NCI-H2227 (cell line): ENCODE measurements around the gene CCSER1.
"Not testable (repeated sequence)": the region's sequence is repeated elsewhere in the genome, so short reads cannot be mapped to it uniquely, and the experiment has no call there.

ENCODE experiments used
- DNase-seq: peaks from one replicate; lab custom pipeline; 2025; ENCODE audit not compliant: unreplicated experiment; lab: John Stamatoyannopoulos, UW

The CCSER1 gene

DNA sequence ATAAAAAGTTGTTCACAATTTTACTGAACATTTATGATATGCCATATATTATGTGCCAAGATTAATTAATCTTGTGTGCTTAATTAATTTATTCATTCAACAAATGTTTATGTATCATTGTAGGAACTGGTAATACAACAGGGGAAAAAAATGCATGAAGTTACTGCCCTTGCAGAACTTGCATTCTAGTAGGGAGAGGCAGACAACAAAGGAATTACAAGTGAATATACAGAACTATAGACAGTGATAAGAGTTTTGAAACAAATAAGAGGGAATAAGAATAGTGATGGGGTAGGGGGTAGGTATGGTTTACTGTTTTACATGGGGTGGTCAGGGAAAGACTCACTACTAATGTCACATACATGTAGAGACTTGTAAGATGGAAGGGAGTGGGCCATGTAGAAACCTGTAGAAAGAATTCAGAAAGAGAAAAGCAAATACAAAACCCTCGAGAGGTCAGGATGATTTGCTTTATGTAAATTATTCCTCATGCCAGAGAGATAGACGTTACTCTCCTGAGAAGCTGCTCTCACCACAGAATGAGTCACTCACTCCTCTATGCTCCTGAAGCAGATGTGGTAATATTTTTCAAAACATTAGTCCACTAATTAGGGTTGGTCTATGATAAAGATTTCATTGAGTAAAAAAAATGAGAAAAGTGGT is 1321.6 kb downstream of the CCSER1 start:
- no peak for DNase-seq

DNA sequence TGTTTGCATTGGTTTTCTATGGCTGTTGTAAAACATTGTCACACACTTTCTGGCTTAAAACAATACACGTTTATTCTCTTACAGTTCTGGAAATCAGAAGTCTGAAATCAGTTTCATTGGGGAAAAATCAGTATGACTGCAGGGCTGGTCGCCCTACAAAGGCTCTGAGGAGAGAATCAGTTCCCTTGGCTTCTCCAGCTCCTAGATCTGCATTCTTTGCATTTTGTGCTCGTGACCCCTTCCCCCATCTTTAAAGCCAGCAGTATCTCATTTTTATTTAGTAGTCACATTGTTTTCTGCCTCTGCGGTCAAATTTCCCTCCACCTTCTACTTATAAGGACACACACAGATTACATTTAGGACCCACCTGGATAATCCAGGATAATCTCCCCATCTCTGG is 1326.9 kb downstream of the CCSER1 start:
- no peak for DNase-seq

DNA sequence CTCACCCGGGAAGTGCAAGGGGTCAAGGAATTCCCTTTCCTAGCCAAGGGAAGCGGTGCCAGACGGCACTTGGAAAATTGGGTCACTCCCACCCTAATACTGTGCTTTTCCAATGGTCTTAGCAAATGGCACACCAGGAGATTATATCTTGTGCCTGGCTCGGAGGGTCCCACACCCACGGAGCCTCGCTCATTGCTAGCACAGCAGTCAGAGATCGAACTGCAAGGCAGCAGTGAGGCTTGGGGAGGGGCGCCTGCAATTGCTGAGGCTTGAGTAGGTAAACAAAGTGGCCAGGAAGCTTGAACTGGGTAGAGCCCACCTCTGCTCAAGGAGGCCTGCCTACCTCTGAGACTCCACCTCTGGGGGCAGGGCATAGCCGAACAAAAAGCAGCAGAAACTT is 1335.4 kb downstream of the CCSER1 start:
- DNase-seq = not testable (repeated sequence)

DNA sequence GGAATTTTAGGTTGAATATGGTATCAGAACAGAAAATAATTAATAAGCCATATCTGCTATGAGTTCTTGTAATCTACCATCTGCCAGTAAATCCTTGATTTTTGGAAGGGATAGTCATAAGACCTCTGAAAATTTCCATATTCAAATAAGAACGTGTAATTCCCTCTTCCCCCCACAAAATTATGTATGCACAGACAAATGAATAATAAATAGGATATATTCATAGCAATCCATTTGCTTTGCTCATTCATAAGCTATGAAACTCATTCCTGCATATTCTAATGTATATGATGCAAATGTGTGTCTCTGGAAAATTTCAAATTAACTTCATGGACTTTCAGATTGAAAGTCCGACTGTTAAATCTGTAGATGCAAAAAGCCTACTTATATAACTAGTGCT is 1343.5 kb downstream of the CCSER1 start:
- DNase-seq = no peak

DNA sequence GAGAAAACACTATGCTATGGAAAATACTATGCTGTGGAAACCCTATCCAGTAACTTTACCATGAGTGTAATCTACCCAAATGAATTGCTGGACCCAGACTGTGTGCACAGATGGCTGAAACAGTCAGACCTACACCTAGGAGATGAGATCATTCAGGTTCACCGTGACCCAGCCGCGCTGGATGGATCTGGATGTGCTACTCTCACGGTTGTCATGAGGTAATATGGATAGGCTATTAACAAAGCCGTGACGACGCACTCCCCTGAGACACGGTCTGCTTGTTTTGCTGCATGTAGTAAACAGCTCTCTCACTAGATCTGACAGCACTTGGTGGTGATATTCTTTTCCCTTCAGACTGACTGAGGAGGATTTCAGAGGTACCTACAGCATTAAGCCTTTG is 1344.1 kb downstream of the CCSER1 start:
- DNase-seq = no peak

DNA sequence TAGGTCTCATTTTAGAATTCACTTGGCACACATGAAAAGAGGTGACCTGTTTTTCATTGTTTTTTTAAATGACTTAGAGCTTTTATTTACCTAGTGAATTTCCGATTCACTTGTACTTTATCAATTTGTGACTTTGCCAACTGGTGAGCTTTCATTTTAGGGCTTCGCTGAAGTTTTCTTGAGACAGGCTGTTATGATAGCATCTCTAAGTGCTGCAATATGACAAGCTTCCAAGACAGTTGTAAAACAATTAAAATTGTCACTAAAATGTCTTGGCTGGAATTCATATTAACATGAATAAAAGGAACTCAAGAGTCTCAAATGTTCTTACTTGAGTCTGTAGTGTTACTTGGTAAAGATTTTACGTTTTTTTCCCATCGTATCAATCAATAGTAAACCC is 1344.9 kb downstream of the CCSER1 start:
- no peak for DNase-seq

DNA sequence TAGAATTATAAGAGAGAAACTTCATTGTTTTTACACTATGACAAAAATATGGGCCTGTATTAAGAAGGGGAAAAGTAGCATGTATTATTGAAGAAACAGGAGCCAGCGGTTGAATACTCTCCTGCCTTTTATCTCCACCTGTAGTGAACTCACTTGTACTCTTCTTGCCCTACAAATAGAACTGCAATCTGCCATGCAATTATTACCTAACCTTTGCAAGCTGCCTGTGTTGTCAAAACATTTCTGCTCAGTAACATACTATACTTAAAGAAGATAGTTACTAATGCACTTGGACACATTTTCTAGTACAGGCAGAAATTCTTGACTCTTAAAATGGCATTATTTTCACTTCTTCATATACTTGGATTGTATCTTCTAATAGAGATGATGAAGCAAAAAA is 1358.2 kb downstream of the CCSER1 start:
- DNase-seq = no peak

DNA sequence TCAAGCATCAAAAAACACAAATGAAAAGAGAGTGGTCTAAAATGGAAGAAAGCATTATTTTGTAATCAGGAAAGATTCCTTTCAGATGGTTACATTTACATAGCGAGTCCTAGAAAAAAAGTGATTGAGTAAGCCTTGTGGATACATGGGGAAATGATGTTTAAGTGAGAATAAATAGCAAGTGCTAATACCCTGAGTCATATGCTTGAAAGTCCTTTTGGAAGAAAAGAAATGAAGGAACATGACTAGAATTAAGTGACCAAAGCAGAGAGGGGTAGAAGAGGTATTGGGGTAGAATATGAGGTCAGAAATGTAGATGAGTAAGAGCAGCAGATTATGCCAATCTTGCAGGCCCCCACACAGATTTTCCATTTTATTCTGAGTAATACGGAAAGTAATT is 1361.8 kb downstream of the CCSER1 start:
- no peak for DNase-seq

DNA sequence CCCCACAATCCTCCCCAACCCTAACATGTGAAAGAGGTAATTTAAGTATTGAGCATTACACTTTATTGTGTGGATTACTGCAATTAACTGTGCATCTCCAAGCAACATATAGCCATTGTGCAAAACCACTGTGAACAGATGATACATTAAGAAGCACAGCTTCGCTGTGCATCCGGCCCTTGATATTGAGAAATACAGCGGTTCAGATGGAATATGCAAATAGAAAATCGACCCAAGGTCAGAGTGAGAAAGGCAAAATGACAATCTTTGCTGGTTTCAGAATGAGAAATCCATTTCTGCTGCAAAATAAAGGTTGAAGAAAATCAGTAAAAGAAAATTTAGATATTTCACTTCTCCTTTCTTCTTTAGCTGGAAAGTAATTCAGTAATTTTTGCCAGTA is 1370.7 kb downstream of the CCSER1 start:
- DNase-seq = no peak

DNA sequence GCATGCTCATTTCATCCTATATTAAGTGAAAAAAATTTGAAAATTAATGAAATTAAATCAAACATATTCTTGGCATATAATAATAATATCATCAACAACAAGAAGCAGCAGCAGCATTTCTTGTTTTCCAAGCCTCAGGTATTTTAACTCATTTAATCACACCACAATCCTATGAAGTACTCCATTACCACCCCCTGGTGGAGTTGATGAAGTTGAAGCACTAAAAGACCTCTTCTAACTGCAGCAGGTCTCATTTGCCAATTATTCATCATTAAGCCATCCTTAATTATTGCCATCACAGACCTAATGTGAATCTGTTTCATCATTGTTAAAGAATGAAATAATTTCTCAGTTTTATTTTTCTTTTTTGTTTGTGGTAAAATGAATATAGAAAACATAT is 1375.2 kb downstream of the CCSER1 start:
- no peak for DNase-seq

DNA sequence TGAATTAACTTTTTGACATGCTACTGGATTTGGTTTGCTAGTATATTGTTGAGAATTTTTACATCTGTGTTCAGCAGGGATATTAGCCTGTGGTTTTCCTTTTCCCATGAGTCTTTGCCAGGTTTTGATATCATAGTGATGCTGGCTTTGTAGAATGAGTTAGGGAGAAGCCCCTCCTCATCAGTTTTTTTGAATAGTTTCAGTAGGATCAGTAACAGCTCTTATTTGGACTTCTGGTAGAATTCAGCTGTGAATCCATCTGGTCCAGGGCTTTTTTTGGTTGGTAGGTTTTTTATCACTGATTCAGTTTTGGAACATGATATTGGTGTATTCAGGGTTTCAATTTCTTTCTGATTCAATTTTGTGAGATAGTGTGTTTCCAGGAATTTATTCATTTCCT is 1386.1 kb downstream of the CCSER1 start:
- no peak for DNase-seq

DNA sequence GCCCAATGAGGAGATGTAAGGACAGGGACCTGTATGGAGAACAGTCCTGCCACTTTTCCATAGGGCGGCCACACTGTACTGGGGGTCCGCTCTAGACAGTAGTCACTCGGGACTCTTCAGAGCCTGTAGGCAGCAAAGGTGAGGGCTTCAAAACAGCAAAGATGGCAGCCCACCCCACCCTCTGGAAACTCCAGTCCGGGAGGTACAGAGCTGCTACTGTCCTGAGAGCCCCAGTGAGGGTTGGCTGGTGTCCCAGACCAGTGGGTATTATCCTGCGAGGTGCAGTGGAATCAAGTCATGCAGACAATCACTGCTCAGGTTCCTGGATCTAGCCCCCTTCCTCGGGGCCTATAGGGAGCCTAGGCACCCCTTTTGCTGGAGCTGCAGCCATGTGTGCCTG is 1392.0 kb downstream of the CCSER1 start:
- no peak for DNase-seq

DNA sequence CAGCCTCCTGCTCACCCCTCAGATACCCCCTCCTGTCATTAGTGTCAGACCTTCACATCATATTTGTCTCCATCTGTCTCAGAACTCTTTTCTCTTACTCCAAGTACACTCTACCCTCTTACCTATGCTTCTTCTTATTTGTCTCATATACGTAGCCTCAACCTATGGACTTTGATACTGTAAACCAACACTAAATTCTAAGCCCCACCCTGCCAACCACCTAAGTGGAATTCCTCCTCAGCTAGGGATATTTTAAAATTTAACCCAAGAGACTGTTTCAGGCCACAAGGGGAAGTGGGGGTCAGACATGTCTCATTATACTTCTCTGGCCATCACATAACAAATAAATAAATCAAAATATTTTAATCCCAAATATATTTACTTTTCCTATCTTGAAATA is 1398.4 kb downstream of the CCSER1 start:
- DNase-seq = no peak

DNA sequence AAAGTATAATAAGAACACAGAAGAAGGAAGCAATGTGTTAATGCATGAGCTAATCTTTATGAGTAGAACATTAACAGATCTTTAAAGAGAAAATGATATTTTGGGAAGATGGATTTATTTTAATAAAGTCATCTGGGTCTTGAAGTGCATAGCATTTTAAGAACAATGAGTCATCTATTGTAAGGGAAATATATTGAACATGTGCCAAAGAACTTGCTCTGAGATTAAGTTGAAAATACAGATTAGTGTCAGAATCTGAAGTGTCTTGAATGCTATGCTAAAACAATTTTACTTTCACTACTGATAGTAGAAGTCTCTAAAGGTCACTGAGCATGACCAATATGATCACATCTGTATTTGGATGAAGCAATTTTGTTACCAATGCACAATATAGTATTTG is 1399.9 kb downstream of the CCSER1 start:
- no peak for DNase-seq

DNA sequence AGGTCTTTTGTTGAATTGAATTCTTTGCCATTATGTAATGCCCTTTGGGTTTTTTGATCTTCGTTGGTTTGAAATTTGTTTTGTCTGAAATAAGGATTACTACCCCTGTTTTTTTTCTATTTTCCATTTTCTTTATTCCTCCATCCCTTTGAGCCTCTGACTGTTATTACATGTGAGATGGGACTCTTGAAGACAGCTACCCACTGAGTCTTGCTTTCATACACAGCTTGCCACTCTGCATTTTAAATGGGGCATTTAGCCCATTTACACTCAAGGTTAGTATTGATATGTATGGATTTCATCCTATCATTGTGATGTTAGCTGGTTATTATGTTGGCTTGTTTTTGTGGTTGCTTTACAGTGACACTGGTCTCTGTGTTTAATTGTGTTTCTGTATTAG is 1440.4 kb downstream of the CCSER1 start:
- no peak for DNase-seq

DNA sequence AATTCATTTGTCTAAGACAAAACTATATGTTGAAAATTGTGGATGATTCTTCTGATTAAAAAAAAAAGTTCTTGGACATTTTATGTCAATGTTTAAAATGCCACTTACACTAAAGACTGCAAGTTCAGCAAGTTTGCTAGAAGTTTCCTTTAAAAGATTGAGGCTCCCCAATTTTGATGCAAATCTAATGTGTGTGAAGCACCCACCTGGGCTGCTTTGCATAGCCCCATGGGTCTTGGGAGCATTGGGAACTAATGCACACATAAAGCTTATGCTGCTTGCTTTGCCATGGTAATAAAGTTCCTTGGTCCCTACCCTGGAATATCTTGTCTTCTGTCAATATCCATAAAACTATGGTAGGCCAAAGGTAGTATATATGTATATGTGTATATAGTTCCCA is 1450.7 kb downstream of the CCSER1 start:
- no peak for DNase-seq

DNA sequence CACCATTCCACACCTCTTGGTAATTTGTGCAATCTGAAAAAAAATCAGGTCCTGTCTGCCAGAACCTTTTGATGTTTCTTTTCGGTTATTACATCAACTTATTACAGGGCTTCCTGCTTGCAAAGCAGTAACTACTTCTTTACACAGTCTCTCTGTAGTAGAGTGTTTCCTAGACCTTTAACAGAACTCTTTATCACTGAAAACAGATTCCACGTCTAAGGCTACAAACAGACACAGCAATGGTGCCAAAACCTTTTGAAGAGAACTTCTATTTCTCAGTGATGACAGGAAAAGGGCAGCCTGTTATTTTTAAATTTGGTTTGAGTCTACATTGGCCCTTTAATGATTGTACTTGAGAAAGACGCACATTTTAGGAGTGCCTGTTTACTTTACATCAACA is 1463.1 kb downstream of the CCSER1 start:
- DNase-seq = no peak

DNA sequence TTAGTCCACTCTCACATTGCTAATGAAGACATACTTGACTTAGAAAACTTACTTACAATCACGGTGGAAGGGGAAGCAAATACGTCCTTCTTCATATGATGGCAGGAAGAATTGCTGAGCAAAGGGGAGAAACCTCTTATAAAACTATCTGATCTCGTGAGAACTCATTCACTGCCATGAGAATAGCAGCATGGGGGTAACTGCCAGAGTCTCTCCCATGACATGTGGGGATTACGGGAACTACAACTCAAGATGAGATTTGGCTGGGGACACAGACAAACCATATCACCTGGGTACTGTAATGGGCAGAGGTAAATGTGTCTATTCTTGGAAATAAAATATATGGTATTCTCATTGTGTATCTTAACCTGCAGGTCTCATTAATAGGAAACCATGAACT is 1464.9 kb downstream of the CCSER1 start:
- DNase-seq = no peak

DNA sequence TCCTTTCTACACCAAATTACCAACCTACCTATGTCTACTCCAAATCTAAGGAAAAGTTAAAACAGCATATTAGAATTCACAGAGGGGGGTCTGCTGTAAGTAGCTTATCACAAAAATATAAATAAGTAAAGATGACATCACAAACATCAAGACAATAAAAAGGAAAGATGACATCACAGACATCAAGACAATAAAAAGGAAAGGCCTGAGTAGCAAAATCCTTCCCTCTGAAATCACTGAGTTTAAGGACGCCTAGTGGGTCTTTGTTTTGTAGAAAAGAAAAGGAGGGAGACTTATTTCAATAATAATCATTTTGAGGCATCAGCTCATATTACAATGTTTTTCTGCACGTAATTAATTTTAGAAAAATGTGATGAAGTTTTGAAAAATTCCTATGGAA is 1469.5 kb downstream of the CCSER1 start:
- DNase-seq = no peak

DNA sequence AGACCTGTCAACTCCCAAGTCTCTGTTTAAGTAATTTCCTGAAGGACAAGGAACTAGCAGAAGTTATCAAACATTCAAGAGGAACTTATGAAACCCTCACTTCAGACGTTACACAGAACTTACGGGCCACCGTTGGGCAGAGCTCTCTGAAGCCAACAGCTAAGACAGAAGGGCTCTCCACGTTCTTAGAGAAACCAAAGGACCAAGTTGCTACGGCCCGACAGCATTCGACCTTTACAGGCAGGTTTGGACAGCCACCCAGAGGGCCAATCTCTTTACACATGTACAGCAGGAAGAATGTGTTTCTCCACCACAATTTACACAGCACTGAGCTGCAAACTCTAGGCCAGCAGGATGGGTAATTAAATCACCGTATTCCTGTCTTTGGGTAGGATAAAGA is 1471.5 kb downstream of the CCSER1 start:
- DNase-seq = no peak

DNA sequence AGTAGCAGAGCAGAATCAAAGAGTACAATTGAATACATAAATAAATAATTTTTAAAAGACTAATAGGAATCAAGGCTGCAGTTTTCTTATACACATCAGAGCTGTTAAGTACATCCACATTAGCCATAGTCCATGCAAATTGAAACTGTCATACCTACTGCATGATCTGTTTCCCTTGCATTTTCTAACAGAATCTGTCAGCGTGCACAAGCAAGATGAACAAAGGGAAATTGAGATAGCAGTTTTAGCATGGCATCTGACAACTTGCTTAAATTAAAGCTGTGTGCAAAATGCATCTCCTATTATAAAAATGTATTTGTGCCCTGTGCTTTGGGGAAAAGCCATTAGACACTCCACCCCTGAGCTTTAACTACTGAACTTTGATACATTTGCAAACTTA is 1473.1 kb downstream of the CCSER1 start:
- no peak for DNase-seq

DNA sequence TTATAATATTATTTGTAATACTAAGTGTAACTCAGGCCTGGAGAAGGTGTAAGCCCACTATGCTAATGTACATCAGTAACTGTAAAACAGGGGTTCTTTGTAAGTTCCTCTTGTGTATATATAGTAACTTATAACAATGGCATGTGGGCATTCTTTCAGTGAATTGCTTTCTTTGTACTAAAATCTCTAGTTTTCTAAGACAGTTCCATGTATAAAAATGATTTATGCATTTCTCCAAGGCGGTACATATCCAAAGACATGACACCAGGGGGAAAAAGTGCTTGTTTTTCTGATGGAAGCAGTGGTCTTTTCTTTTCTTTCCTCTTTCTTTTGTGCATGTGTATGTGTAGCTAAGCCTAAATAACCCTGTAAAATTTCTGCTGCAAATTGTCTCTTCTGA is 1474.2 kb downstream of the CCSER1 start:
- DNase-seq = no peak

DNA sequence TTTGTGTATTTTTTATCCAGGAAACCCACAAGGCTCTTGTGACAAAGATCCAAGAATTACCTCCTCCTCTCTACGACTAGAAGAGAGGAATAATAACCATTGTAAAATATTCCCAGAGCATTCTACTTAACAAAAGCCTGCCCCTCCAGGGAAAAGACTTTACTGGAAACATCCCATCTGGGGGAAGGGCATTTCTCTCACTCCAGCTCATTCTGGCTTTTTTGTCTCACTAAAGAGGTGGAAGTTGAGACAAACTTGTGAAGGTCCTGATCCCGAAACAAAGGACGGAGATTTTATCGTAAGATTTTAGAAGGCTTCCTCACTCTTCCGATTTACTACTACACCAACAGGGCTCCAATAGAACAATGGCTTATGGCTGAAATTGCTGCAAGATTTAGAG is 1484.6 kb downstream of the CCSER1 start:
- no peak for DNase-seq

DNA sequence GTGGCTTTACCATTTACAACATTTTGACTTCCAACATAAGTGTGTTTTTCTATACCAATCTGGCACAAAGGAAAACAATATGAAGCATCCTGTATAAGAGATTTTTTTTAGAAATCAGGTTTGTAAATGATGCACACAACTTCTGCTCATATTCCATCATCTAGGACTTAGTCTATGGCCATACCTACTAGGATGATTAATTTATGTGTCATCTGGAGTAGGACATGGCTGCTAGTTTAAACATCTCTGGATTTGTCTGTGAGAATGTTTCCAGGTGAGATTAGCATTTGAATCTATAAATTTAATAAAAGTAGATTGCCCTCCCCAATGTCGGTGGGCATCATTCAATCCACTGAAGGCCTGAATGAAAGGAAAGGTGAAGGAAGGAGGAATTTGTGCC is 1493.8 kb downstream of the CCSER1 start:
- no peak for DNase-seq
